ENCODE results near the gene SNRNP35.
"Not testable (repeated sequence)": the region's sequence is repeated elsewhere in the genome, so short reads cannot be mapped to it uniquely, and the experiment has no call there.

DNA sequence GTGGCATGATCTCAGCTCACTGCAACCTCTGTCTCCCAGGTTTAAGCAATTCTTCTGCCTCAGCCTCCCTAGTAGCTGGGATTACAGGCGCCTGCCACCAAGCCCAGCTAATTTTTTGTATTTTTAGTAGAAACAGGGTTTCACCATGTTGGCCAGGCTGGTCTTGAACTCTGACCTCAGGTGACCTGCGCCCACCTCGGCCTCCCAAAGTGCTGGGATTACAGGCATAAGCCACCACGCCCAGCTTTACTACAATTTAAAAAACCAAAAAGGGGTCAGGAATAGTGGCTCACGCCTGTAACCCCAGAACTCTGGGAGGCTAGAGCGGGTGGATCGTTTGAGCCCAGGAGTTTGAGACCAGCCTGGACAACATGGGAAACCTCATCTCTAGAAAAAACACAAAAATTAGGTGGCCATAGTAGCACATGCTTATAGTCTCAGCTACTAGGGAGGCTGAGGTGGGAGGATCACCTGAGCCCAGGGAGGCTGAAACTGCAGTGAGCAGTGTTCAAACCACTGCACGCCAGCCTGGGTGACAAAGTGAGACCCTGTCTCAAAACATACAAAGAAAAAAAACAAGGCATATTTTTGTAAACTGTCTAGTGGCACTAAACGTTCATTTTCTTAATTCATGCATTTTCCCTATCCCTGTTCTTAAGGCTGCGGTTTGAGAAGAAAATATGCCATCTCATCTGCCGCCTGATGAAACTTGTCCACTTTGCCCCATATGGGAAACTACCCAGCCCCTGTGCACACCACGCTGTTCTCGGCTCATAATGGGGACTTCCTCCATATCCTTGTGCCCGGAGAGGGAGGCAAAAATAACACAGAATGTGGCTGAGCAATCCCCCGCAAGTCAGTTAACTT is 25.8 kb upstream of the SNRNP35 start:
- not testable (repeated sequence) for TF ChIP-seq YY1 (IDR thresholded peaks at IDR 0.05); HNF4G (IDR thresholded peaks at IDR 0.05); RAD21 (IDR thresholded peaks at IDR 0.05); GABPA (IDR thresholded peaks at IDR 0.05 in 1 of 2, conservative IDR thresholded peaks at IDR 0.05 in 1 of 2); RXRA (IDR thresholded peaks at IDR 0.05); FOXA2 (IDR thresholded peaks at IDR 0.05); TAF1 (conservative IDR thresholded peaks at IDR 0.05); JUND (IDR thresholded peaks at IDR 0.05)
- TF ChIP-seq, protein P1, sequence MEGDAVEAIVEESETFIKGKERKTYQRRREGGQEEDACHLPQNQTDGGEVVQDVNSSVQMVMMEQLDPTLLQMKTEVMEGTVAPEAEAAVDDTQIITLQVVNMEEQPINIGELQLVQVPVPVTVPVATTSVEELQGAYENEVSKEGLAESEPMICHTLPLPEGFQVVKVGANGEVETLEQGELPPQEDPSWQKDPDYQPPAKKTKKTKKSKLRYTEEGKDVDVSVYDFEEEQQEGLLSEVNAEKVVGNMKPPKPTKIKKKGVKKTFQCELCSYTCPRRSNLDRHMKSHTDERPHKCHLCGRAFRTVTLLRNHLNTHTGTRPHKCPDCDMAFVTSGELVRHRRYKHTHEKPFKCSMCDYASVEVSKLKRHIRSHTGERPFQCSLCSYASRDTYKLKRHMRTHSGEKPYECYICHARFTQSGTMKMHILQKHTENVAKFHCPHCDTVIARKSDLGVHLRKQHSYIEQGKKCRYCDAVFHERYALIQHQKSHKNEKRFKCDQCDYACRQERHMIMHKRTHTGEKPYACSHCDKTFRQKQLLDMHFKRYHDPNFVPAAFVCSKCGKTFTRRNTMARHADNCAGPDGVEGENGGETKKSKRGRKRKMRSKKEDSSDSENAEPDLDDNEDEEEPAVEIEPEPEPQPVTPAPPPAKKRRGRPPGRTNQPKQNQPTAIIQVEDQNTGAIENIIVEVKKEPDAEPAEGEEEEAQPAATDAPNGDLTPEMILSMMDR (IDR thresholded peaks at IDR 0.05; ENCODE audit: low read depth, low read length, missing input control), result not testable (repeated sequence)
- TF ChIP-seq, protein P2, sequence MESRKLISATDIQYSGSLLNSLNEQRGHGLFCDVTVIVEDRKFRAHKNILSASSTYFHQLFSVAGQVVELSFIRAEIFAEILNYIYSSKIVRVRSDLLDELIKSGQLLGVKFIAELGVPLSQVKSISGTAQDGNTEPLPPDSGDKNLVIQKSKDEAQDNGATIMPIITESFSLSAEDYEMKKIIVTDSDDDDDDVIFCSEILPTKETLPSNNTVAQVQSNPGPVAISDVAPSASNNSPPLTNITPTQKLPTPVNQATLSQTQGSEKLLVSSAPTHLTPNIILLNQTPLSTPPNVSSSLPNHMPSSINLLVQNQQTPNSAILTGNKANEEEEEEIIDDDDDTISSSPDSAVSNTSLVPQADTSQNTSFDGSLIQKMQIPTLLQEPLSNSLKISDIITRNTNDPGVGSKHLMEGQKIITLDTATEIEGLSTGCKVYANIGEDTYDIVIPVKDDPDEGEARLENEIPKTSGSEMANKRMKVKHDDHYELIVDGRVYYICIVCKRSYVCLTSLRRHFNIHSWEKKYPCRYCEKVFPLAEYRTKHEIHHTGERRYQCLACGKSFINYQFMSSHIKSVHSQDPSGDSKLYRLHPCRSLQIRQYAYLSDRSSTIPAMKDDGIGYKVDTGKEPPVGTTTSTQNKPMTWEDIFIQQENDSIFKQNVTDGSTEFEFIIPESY (IDR thresholded peaks at IDR 0.05), result not testable (repeated sequence)
- TF ChIP-seq, protein P3, sequence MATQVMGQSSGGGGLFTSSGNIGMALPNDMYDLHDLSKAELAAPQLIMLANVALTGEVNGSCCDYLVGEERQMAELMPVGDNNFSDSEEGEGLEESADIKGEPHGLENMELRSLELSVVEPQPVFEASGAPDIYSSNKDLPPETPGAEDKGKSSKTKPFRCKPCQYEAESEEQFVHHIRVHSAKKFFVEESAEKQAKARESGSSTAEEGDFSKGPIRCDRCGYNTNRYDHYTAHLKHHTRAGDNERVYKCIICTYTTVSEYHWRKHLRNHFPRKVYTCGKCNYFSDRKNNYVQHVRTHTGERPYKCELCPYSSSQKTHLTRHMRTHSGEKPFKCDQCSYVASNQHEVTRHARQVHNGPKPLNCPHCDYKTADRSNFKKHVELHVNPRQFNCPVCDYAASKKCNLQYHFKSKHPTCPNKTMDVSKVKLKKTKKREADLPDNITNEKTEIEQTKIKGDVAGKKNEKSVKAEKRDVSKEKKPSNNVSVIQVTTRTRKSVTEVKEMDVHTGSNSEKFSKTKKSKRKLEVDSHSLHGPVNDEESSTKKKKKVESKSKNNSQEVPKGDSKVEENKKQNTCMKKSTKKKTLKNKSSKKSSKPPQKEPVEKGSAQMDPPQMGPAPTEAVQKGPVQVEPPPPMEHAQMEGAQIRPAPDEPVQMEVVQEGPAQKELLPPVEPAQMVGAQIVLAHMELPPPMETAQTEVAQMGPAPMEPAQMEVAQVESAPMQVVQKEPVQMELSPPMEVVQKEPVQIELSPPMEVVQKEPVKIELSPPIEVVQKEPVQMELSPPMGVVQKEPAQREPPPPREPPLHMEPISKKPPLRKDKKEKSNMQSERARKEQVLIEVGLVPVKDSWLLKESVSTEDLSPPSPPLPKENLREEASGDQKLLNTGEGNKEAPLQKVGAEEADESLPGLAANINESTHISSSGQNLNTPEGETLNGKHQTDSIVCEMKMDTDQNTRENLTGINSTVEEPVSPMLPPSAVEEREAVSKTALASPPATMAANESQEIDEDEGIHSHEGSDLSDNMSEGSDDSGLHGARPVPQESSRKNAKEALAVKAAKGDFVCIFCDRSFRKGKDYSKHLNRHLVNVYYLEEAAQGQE (IDR thresholded peaks at IDR 0.05), result not testable (repeated sequence)
- TF ChIP-seq, protein P4, sequence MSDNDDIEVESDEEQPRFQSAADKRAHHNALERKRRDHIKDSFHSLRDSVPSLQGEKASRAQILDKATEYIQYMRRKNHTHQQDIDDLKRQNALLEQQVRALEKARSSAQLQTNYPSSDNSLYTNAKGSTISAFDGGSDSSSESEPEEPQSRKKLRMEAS (IDR thresholded peaks at IDR 0.05), result not testable (repeated sequence)
